Keratinocyte (primary cell): ENCODE measurements around the gene PRR36.

ENCODE experiments used
- EZH2 ChIP-seq: IDR thresholded peaks from one replicate; pipeline ENCODE4 v1.6.1; 2012; ENCODE audit warnings: inconsistent platforms, mild to moderate bottlenecking, low read length, moderate library complexity
- TF ChIP-seq, protein P1 (sequence below), 3 experiments: IDR thresholded peaks in 1 of 3; conservative IDR thresholded peaks in 1 of 3; optimal IDR thresholded peaks in 1 of 3; 2 replicates in 2 of 3; 3 replicates in 1 of 3; pipeline versions ENCODE3 to v1.5.1; 2011; ENCODE audit warnings: low read length in 3 of 3, mild to moderate bottlenecking in 3 of 3, moderate library complexity in 2 of 3, control low read depth in 1 of 3, inconsistent platforms in 1 of 3; ENCODE audit not compliant: insufficient read depth in 2 of 3; ENCODE audit errors: extremely low read depth in 1 of 3

DNA sequence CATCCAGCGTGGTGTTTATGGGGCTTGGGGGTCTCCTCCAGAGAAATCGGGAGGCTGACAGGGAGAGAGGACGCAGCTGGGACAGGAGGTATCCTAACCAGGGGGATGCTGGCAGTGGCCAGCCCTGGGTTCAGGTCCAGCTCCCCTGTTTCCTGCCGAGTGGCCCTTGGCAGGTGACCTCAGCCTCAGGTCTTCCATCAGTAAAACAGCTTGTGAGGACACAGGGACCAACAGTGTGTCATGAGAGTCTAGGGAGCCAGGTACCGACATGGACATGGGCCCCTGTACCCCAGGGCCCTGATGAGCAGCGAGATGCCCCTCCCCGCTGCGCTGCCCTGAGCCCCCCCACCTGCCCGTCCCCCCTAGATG lies 24.6 kb downstream of the PRR36 start:
- TF ChIP-seq, protein P1, sequence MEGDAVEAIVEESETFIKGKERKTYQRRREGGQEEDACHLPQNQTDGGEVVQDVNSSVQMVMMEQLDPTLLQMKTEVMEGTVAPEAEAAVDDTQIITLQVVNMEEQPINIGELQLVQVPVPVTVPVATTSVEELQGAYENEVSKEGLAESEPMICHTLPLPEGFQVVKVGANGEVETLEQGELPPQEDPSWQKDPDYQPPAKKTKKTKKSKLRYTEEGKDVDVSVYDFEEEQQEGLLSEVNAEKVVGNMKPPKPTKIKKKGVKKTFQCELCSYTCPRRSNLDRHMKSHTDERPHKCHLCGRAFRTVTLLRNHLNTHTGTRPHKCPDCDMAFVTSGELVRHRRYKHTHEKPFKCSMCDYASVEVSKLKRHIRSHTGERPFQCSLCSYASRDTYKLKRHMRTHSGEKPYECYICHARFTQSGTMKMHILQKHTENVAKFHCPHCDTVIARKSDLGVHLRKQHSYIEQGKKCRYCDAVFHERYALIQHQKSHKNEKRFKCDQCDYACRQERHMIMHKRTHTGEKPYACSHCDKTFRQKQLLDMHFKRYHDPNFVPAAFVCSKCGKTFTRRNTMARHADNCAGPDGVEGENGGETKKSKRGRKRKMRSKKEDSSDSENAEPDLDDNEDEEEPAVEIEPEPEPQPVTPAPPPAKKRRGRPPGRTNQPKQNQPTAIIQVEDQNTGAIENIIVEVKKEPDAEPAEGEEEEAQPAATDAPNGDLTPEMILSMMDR (optimal IDR thresholded peaks at IDR 0.05 in 1 of 3, IDR thresholded peaks at IDR 0.05 in 1 of 3, conservative IDR thresholded peaks at IDR 0.05 in 1 of 3; ENCODE audit: extremely low read depth in 1 of 3, insufficient read depth in 2 of 3, low read length in 3 of 3) = no peak
- TF ChIP-seq EZH2 = no peak
